ENCODE results near the gene SLC45A1. TPM values are rescaled to one million over a fixed set of nuclear protein-coding genes. Genes with fewer than 3 reads are reported as not detected.

The SLC45A1 gene
- polyA plus RNA-seq, 1 donor (not counting 4 experiments of a cell fraction or from before 2014, with no cell fraction given), result 0.14 TPM

DNA sequence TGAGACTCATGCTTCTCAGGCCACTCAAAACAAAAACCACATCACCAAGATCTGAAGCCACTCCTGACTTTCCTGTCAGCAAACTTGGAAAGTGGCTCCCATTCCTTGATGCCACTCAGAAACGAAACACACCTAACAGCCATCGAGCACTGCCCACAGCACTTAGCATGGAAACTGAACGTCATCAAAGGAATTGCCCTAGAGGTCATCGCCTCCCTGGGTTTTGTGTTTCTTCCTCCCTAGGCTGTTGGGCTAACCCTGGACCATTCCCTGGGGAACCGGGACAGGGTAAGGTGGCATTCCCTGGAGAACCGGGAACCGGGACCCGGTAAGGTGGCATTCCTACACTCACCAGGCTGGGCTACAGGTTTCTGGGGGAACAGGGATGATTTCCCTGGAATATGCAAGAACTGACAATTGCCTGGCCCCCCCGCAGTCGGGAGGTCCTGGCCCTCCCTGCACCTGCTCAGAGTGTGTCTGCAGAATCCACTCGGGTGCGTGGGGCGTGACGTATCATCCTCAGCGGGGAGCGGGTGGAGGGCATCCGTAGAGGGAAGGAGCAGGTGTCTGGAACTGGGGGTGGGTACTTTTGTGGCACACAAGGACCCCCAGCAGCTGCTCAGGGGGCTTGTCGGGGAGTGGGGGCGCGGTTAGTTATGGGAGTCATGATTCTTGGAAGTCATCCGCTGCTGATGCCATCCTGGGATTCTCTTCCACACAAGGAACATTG, 30.3 kb downstream of the SLC45A1 start:
- Histone ChIP-seq H3K4me1 (ENCODE audit: control insufficient read depth, extremely low read depth, insufficient read depth, low read length) (peaks cover 24% of the 10 kb centered on the region), H3K9me3 (ENCODE audit: control insufficient read depth, low read depth, low read length) (no peaks in the 10 kb centered on the region), H3K4me3 (ENCODE audit: control insufficient read depth in 2 of 3, extremely low read depth in 1 of 3, insufficient read depth in 2 of 3, low read depth in 1 of 3, low read length in 3 of 3) (no peak overlapping the region), H3K9me1 (ENCODE audit: control insufficient read depth, extremely low read depth, insufficient read depth, low read length) (no peaks in the 10 kb centered on the region), H3K27ac (ENCODE audit: control insufficient read depth, insufficient read depth, low read length) (no peak overlapping the region), H2AFZ (ENCODE audit: control insufficient read depth, low read length) (no peak overlapping the region), H3K9ac (ENCODE audit: control insufficient read depth, extremely low read depth, insufficient read depth, low read length) (no peak overlapping the region), H3K27me3 (ENCODE audit: control insufficient read depth, extremely low read depth, insufficient read depth, low read length) (no peaks in the 10 kb centered on the region), H3K36me3 (ENCODE audit: control insufficient read depth in 2 of 2, extremely low read depth in 1 of 2, insufficient read depth in 2 of 2, low read length in 2 of 2) (peaks cover 0 to 1% of the 10 kb centered on the region in 2 experiments), H4K20me1 (ENCODE audit: control insufficient read depth, extremely low read depth, insufficient read depth, low read length) (peaks cover 3% of the 10 kb centered on the region), H3K79me2 (ENCODE audit: control insufficient read depth, insufficient read depth, low read length) (no peaks in the 10 kb centered on the region), H3K4me2 (ENCODE audit: control insufficient read depth, extremely low read depth, insufficient read depth, low read depth, low read length) (no peak overlapping the region)
- no peak for DNase-seq (ENCODE audit: low read depth, low spot score)
- dilution Hi-C loops (cut with MboI; ENCODE audit: extremely low pct_ligation_motif_present, low sequenced_read_pairs), result no loop called here
- TF ChIP-seq EZH2 (IDR thresholded peaks at IDR 0.05; ENCODE audit: low read length), result no peak
- no peak for FAIRE-seq

DNA sequence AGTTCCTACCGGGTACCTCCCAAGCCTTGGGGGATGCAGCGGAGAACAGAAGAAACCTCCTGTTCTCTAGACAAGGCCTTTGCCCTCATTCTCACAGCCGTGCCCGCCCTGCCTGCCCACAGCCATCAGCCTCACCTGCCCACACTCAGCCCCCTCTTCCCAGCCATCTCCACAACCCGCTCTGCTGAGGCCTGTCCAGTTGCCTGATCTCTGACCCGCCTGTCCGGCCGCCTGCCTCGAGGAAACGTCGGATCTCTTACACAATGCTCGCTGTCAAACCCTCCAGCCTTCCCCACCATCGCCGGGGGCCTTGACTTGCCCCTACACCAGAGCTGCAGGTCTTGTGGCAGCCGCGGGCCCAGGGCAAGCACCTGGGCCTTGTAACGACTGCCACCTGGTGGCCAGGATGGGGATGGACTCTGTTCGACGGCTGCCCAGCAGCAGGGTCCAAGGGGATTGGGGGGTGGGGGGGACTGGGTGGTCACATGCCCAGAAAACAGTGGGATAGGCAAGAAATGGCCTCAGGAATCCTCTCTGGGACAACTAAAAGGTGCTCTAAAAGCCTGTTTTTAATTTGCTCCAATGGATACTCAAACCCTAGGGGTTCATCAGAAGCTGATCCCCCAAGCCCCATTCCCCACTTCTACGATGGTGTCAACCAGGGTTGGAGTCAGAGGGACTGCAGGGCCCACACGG, 31.0 kb downstream of the SLC45A1 start:
- FAIRE-seq, result no peak
- H2AFZ ChIP-seq (ENCODE audit: control insufficient read depth, low read length), result no peak overlapping the region
- dilution Hi-C loops (cut with MboI; ENCODE audit: extremely low pct_ligation_motif_present, low sequenced_read_pairs), result no loop called here
- DNase-seq (ENCODE audit: low read depth, low spot score), result no peak
- peaks cover 4 to 8% of the 10 kb centered on the region in 2 experiments for H3K36me3 ChIP-seq (ENCODE audit: control insufficient read depth in 2 of 2, extremely low read depth in 1 of 2, insufficient read depth in 2 of 2, low read length in 2 of 2)
- peaks cover 3% of the 10 kb centered on the region for H4K20me1 ChIP-seq (ENCODE audit: control insufficient read depth, extremely low read depth, insufficient read depth, low read length)
- no peak overlapping the region for H3K27ac ChIP-seq (ENCODE audit: control insufficient read depth, insufficient read depth, low read length)
- H3K9me3 ChIP-seq (ENCODE audit: control insufficient read depth, low read depth, low read length), result no peaks in the 10 kb centered on the region
- no peaks in the 10 kb centered on the region for H3K27me3 ChIP-seq (ENCODE audit: control insufficient read depth, extremely low read depth, insufficient read depth, low read length)
- H3K79me2 ChIP-seq (ENCODE audit: control insufficient read depth, insufficient read depth, low read length), result no peaks in the 10 kb centered on the region
- H3K4me3 ChIP-seq (ENCODE audit: control insufficient read depth in 2 of 3, extremely low read depth in 1 of 3, insufficient read depth in 2 of 3, low read depth in 1 of 3, low read length in 3 of 3), result no peak overlapping the region
- H3K4me2 ChIP-seq (ENCODE audit: control insufficient read depth, extremely low read depth, insufficient read depth, low read depth, low read length), result no peak overlapping the region
- peaks cover 21% of the 10 kb centered on the region for H3K4me1 ChIP-seq (ENCODE audit: control insufficient read depth, extremely low read depth, insufficient read depth, low read length)
- H3K9me1 ChIP-seq (ENCODE audit: control insufficient read depth, extremely low read depth, insufficient read depth, low read length), result no peaks in the 10 kb centered on the region
- peak overlapping the region; percentile 6 for H3K9ac ChIP-seq (ENCODE audit: control insufficient read depth, extremely low read depth, insufficient read depth, low read length)
- TF ChIP-seq, protein P1, sequence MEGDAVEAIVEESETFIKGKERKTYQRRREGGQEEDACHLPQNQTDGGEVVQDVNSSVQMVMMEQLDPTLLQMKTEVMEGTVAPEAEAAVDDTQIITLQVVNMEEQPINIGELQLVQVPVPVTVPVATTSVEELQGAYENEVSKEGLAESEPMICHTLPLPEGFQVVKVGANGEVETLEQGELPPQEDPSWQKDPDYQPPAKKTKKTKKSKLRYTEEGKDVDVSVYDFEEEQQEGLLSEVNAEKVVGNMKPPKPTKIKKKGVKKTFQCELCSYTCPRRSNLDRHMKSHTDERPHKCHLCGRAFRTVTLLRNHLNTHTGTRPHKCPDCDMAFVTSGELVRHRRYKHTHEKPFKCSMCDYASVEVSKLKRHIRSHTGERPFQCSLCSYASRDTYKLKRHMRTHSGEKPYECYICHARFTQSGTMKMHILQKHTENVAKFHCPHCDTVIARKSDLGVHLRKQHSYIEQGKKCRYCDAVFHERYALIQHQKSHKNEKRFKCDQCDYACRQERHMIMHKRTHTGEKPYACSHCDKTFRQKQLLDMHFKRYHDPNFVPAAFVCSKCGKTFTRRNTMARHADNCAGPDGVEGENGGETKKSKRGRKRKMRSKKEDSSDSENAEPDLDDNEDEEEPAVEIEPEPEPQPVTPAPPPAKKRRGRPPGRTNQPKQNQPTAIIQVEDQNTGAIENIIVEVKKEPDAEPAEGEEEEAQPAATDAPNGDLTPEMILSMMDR (optimal IDR thresholded peaks at IDR 0.05 in 1 of 3, IDR thresholded peaks at IDR 0.05 in 1 of 3, conservative IDR thresholded peaks at IDR 0.05 in 1 of 3; ENCODE audit: extremely low read depth in 1 of 3, insufficient read depth in 2 of 3, low read length in 3 of 3), result peak; percentile 59 to 89 (median 84)
- TF ChIP-seq EZH2 (IDR thresholded peaks at IDR 0.05; ENCODE audit: low read length), result no peak
